HG03521 (cell line): ENCODE data around the gene PAX5.

Experiments
- ATAC-seq: cut with Tn5 transposase; IDR thresholded peaks from one replicate; pipeline ENCODE4 v1.9.1; 2021; ENCODE audit warnings: mild to moderate bottlenecking, moderate library complexity; ENCODE audit not compliant: unreplicated experiment

Gene PAX5

GRCh38 chr9:36903541-36904435, 130.3 kb downstream of the PAX5 start:
- no peak for ATAC-seq

GRCh38 chr9:36902861-36903524, 131.1 kb downstream of the PAX5 start:
- no peak for ATAC-seq

- ATAC-seq, result no peak
Observed at GRCh38 chr9:36902080-36902716, 131.9 kb downstream of the PAX5 start.

GRCh38 chr9:36901528-36901927, 132.5 kb downstream of the PAX5 start:
- no peak for ATAC-seq

- ATAC-seq, result no peak
Observed at GRCh38 chr9:36900856-36901220, 133.2 kb downstream of the PAX5 start.

GRCh38 chr9:36900136-36900855, 133.8 kb downstream of the PAX5 start:
- ATAC-seq, result no peak

GRCh38 chr9:36899406-36899805, 134.7 kb downstream of the PAX5 start:
- ATAC-seq, result no peak

GRCh38 chr9:36898431-36899020, 135.5 kb downstream of the PAX5 start:
- no peak for ATAC-seq

GRCh38 chr9:36897478-36897877, 136.6 kb downstream of the PAX5 start:
- ATAC-seq, result no peak

GRCh38 chr9:36897019-36897418, 137.0 kb downstream of the PAX5 start:
- no peak for ATAC-seq

GRCh38 chr9:36896296-36896695, 137.8 kb downstream of the PAX5 start:
- no peak for ATAC-seq

- ATAC-seq, result no peak
Observed at GRCh38 chr9:36895744-36896260, 138.3 kb downstream of the PAX5 start.

GRCh38 chr9:36894695-36895310, 139.3 kb downstream of the PAX5 start:
- ATAC-seq, result no peak

- no peak for ATAC-seq
Observed at GRCh38 chr9:36893911-36894310, 140.2 kb downstream of the PAX5 start.

GRCh38 chr9:36893184-36893583, 140.9 kb downstream of the PAX5 start:
- no peak for ATAC-seq

- no peak for ATAC-seq
Observed at GRCh38 chr9:36892279-36892678, 141.8 kb downstream of the PAX5 start.

GRCh38 chr9:36891341-36891811, 142.7 kb downstream of the PAX5 start:
- no peak for ATAC-seq

- ATAC-seq, result no peak
Observed at GRCh38 chr9:36889844-36890243, 144.2 kb downstream of the PAX5 start.

- no peak for ATAC-seq
Observed at GRCh38 chr9:36888551-36888950, 145.5 kb downstream of the PAX5 start.

- ATAC-seq, result no peak
Observed at GRCh38 chr9:36884721-36885120, 149.3 kb downstream of the PAX5 start.
